Neutrophil (primary cell): ENCODE data around the gene LHX2.

Experiments used
- H3K27ac ChIP-seq: fragments of 200-600 bp; sonication (generic); 2 replicates; pipeline ENCODE4 v1.5.1; 2016; ENCODE audit warnings: mild to moderate bottlenecking, moderate library complexity
- H3K27me3 ChIP-seq: fragments of 200-600 bp; sonication (generic); 2 replicates; pipeline ENCODE4 v1.6.0; 2016; ENCODE audit warnings: mild to moderate bottlenecking
- H3K36me3 ChIP-seq: fragments of 200-600 bp; sonication (generic); 2 replicates; pipeline ENCODE4 v1.5.1; 2017
- H3K4me1 ChIP-seq, 2 experiments: fragments of 200-600 bp in 1 of 2; sonication (generic) in 1 of 2; 1 replicate in 1 of 2; 2 replicates in 1 of 2; pipeline versions ENCODE4 v1.5.1 to v1.6.1; 2013 to 2016; ENCODE audit warnings: low read depth in 1 of 2, low read length in 1 of 2, mild to moderate bottlenecking in 1 of 2, moderate library complexity in 1 of 2; ENCODE audit not compliant: control insufficient read depth in 1 of 2, insufficient read depth in 1 of 2
- H3K4me3 ChIP-seq, 2 experiments: fragments of 200-600 bp in 1 of 2; sonication (generic) in 1 of 2; 1 replicate in 1 of 2; 2 replicates in 1 of 2; pipeline ENCODE4 v1.5.1; 2013 to 2016; ENCODE audit warnings: low read depth in 1 of 2, low read length in 1 of 2, mild to moderate bottlenecking in 1 of 2, moderate library complexity in 1 of 2
- H3K9me3 ChIP-seq: fragments of 200-600 bp; sonication (generic); 2 replicates; pipeline ENCODE4 v1.5.1; 2016
- CTCF ChIP-seq: fragments of 200-600 bp; sonication (generic); IDR thresholded peaks from 2 replicates; pipeline ENCODE4 v1.5.1; 2016; ENCODE audit warnings: antibody characterized with exemption

The LHX2 gene

DNA sequence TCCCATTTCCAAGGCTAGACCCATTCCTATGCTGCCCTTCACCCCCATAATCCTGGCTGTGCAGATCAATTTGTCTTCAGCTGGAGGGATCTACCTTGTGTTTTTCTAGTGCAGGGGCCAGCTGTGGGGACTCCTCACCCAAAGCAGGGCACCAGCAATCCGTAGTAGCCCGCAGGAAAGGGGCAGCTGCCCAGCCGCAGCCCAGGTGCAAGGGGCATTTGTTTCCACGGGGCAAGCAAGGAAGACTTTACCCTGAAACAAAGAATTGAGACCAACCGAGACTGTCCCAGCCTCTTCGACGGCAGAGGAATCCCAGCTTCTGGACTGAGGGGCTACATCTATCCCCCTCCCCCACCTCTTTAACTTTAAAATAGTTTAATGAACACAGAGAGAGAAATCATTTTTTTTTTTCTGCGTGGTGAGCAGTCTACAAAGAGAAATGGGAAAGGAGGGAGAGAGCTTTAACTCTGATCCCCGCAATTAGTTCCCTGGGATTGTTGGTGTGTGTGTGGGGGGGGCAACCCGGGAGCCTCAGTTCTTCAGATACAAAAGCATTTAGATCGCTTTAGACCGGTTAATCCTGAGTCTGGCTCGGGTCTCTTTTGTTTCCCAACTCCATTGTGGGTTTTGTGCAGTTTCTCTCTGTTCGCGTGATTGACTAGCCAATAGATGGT, 10.6 kb upstream of the LHX2 start:
- Histone ChIP-seq H3K4me3 (no peak overlapping the region), H3K4me1 (peaks cover 22 to 28% of the 10 kb centered on the region in 2 experiments), H3K36me3 (no peaks in the 10 kb centered on the region), H3K27me3 (peaks cover 99% of the 10 kb centered on the region), H3K9me3 (no peaks in the 10 kb centered on the region), H3K27ac (no peak overlapping the region)
- TF ChIP-seq CTCF = no peak

- H3K27ac ChIP-seq = no peak overlapping the region
Measured at GRCh38 chr9:124001458-124001799, 10.1 kb upstream of the LHX2 start.

GRCh38 chr9:124001866-124002525, 9.6 kb upstream of the LHX2 start:
- Histone ChIP-seq H3K36me3 (no peaks in the 10 kb centered on the region), H3K27me3 (peaks cover 99% of the 10 kb centered on the region), H3K9me3 (no peaks in the 10 kb centered on the region), H3K27ac (no peak overlapping the region), H3K4me1 (peaks cover 22% of the 10 kb centered on the region in 2 experiments), H3K4me3 (no peak overlapping the region)
- TF ChIP-seq CTCF = no peak

More at GRCh38 chr9:124001458-124001799, 10.1 kb upstream of the LHX2 start:
- no peaks in the 10 kb centered on the region for H3K9me3 ChIP-seq
- no peak for TF ChIP-seq CTCF
- H3K36me3 ChIP-seq = no peaks in the 10 kb centered on the region
- H3K4me3 ChIP-seq = no peak overlapping the region
- H3K27me3 ChIP-seq = peaks cover 99% of the 10 kb centered on the region
- H3K4me1 ChIP-seq = peaks cover 22 to 27% of the 10 kb centered on the region in 2 experiments

DNA sequence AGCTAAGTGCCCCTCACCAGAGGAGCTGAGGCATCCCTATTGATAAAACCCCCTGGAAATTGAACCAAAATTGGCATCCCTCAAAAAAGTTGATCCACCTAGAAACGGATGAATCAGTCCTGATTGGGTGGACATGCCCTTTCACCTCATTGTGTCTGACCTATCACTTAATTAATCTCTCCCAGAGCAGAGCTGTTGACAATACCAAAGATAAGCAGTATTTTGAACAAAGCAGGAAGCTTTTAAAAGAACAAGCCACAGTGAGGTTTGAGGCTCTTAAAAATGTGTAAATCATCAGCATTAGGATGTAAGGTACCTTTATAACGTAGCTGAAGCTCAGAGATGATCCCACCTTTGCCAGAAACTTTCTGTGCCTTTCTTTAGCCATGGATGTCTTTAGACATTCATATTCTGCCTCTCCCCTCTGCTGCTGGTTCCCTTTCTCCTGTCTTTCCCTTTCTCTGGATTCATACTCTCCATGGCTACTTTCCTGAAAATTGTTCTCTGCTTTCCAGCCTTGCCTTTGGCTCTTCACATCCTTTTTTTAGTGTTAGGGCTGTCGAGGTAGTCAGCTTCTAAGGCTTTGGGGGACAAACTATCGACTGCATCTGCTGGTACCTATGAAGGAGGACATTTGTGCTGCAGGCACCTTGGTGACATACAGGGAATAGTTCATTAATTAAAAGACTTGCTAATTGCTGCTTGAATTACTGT, 7.8 kb upstream of the LHX2 start:
- Histone ChIP-seq H3K9me3 (no peaks in the 10 kb centered on the region), H3K27ac (no peak overlapping the region), H3K4me1 (peaks cover 15 to 18% of the 10 kb centered on the region in 2 experiments), H3K4me3 (no peak overlapping the region), H3K27me3 (peaks cover 99% of the 10 kb centered on the region), H3K36me3 (no peaks in the 10 kb centered on the region)
- TF ChIP-seq CTCF = no peak

- no peak for TF ChIP-seq CTCF
- H3K9me3 ChIP-seq = no peaks in the 10 kb centered on the region
- no peak overlapping the region for H3K4me3 ChIP-seq
- H3K36me3 ChIP-seq = no peaks in the 10 kb centered on the region
- H3K27me3 ChIP-seq = peaks cover 100% of the 10 kb centered on the region
- peaks cover 14 to 19% of the 10 kb centered on the region in 2 experiments for H3K4me1 ChIP-seq
- no peak overlapping the region for H3K27ac ChIP-seq
Measured at GRCh38 chr9:124004593-124004992, 7.0 kb upstream of the LHX2 start.
